SK-N-SH (cell line): ENCODE data around the gene DRD2. TPM values are rescaled to one million over a fixed set of nuclear protein-coding genes. Genes with fewer than 3 reads are reported as not detected.

Experiments used
- CTCF ChIA-PET: fragments of 300-600, 350-600 bp; formaldehyde crosslinking; extraction: SDS; loops from one replicate; lab custom pipeline; 2021; lab: Yijun Ruan, JAX
- POLR2A ChIA-PET: fragments of 350-600 bp; sonication (Branson Sonifier 250); formaldehyde crosslinking; extraction: SDS; loops from one replicate; lab custom pipeline; 2020; ENCODE audit warnings: antibody characterized with exemption, inconsistent platforms; lab: Yijun Ruan, JAX
- DNase-seq: peaks from one replicate; pipeline ENCODE4 v3.0.0; 2012
- H2AFZ ChIP-seq: fragments of 200-600 bp; sonication (generic); 2 replicates; pipeline ENCODE4 v1.8.1; 2016; ENCODE audit warnings: antibody characterized with exemption, mild to moderate bottlenecking, low read depth
- H3F3A ChIP-seq: fragments of 200-600 bp; sonication (generic); replicated peaks from 2 replicates; pipeline ENCODE3; 2016; ENCODE audit warnings: antibody characterized with exemption, mild to moderate bottlenecking; ENCODE audit not compliant: insufficient read depth
- H3K27ac ChIP-seq, 2 experiments: fragments of 200-500 bp in 1 of 2; fragments of 200-600 bp in 1 of 2; sonication (Bioruptor generic) in 1 of 2; sonication (generic), shearing (Covaris generic) in 1 of 2; 2 replicates each; pipeline versions ENCODE4 v1.5.1 to v1.6.1; 2014 to 2016; ENCODE audit warnings: low read depth in 2 of 2, inconsistent platforms in 1 of 2, low read length in 1 of 2, mild to moderate bottlenecking in 1 of 2, mixed read lengths in 1 of 2
- H3K27me3 ChIP-seq: fragments of 200-600 bp; sonication (generic), shearing (Covaris generic); 2 replicates; pipeline ENCODE4 v1.6.1; 2016; ENCODE audit warnings: mixed run types; ENCODE audit not compliant: insufficient read depth
- H3K36me3 ChIP-seq, 2 experiments: fragments of 200-500 bp in 1 of 2; fragments of 200-600 bp in 1 of 2; sonication (Bioruptor generic) in 1 of 2; sonication (generic) in 1 of 2; replicated peaks in 1 of 2; 2 replicates each; pipeline versions ENCODE3 to v1.5.1; 2014 to 2016; ENCODE audit warnings: low read length in 1 of 2, mild to moderate bottlenecking in 1 of 2; ENCODE audit not compliant: insufficient read depth in 2 of 2, control insufficient read depth in 1 of 2
- H3K4me1 ChIP-seq, 2 experiments: fragments of 200-500 bp in 1 of 2; fragments of 200-600 bp in 1 of 2; sonication (Bioruptor generic) in 1 of 2; sonication (generic), shearing (Covaris generic) in 1 of 2; 2 replicates each; pipeline versions ENCODE4 v1.5.1 to v1.6.1; 2014 to 2016; ENCODE audit warnings: low read depth in 1 of 2, low read length in 1 of 2, mixed run types in 1 of 2; ENCODE audit not compliant: insufficient read depth in 2 of 2, control insufficient read depth in 1 of 2
- H3K4me2 ChIP-seq: fragments of 200-600 bp; sonication (generic), shearing (Covaris generic); 2 replicates; pipeline ENCODE4 v1.6.1; 2017; ENCODE audit warnings: mixed run types
- H3K4me3 ChIP-seq, 2 experiments: fragments of 200-500 bp in 1 of 2; fragments of 200-600 bp in 1 of 2; sonication (Bioruptor generic) in 1 of 2; sonication (generic), shearing (Covaris generic) in 1 of 2; 2 replicates each; pipeline versions ENCODE4 v1.5.1 to v1.8.1; 2014 to 2016; ENCODE audit warnings: low read depth in 2 of 2, inconsistent platforms in 1 of 2, low read length in 1 of 2, mild to moderate bottlenecking in 1 of 2, mixed read lengths in 1 of 2, moderate library complexity in 1 of 2
- H3K79me2 ChIP-seq: fragments of 200-600 bp; sonication (generic); 2 replicates; pipeline ENCODE4 v1.8.1; 2017; ENCODE audit warnings: mild to moderate bottlenecking; ENCODE audit not compliant: insufficient read depth
- H3K9ac ChIP-seq: fragments of 200-600 bp; sonication (generic); 2 replicates; pipeline ENCODE4 v1.6.1; 2017; ENCODE audit warnings: mixed run types
- H3K9me2 ChIP-seq: fragments of 200-600 bp; sonication (generic); 2 replicates; pipeline ENCODE4 v1.6.1; 2017; ENCODE audit warnings: mixed run types
- H3K9me3 ChIP-seq: fragments of 200-600 bp; sonication (generic); 2 replicates; pipeline ENCODE4 v1.6.1; 2017; ENCODE audit warnings: mixed run types, mild to moderate bottlenecking, moderate library complexity
- H4K20me1 ChIP-seq: fragments of 200-600 bp; sonication (generic); 2 replicates; pipeline ENCODE4 v1.6.1; 2017; ENCODE audit warnings: mild to moderate bottlenecking, mixed run types; ENCODE audit not compliant: insufficient read depth
- ELF1 ChIP-seq: IDR thresholded peaks from 2 replicates; pipeline ENCODE4 v1.4.0; 2012
- FOXJ3 ChIP-seq: sonication (generic); formaldehyde crosslinking; IDR thresholded peaks from 2 replicates; pipeline ENCODE4 v1.5.1; 2020; ENCODE audit warnings: mild to moderate bottlenecking, missing genetic modification reagents
- JUND ChIP-seq: IDR thresholded peaks from 2 replicates; pipeline ENCODE4 v1.4.0; 2012
- MAX ChIP-seq: IDR thresholded peaks from 2 replicates; pipeline ENCODE4 v1.4.0; 2012; ENCODE audit warnings: low read depth
- MEF2A ChIP-seq: IDR thresholded peaks from 2 replicates; pipeline ENCODE4 v1.4.0; 2012; ENCODE audit warnings: low read depth, borderline replicate concordance
- MXI1 ChIP-seq: IDR thresholded peaks from 2 replicates; pipeline ENCODE4 v1.6.1; 2012; ENCODE audit warnings: mild to moderate bottlenecking, low read depth, low read length, improper control_type of control experiment
- NFIC ChIP-seq: IDR thresholded peaks from 2 replicates; pipeline ENCODE4 v1.4.0; 2012; ENCODE audit warnings: borderline replicate concordance
- NRF1 ChIP-seq: IDR thresholded peaks from 2 replicates; pipeline ENCODE4 v1.6.1; 2012; ENCODE audit warnings: low read depth, mild to moderate bottlenecking, low read length
- POLR2AphosphoS5 ChIP-seq: IDR thresholded peaks from 2 replicates; pipeline ENCODE4 v1.6.1; 2012; ENCODE audit warnings: low read depth, low read length
- RAD21 ChIP-seq: IDR thresholded peaks from 2 replicates; pipeline ENCODE4 v1.6.1; 2012; ENCODE audit warnings: mild to moderate bottlenecking, low read length
- RFX5 ChIP-seq: IDR thresholded peaks from 2 replicates; pipeline ENCODE4 v1.6.1; 2012; ENCODE audit warnings: mild to moderate bottlenecking, improper control_type of control experiment, low read length
- RXRA ChIP-seq: IDR thresholded peaks from 2 replicates; pipeline ENCODE4 v1.4.0; 2012; ENCODE audit warnings: low read depth, mild to moderate bottlenecking, borderline replicate concordance
- TAF1 ChIP-seq: IDR thresholded peaks from 2 replicates; pipeline ENCODE4 v1.6.1; 2012; ENCODE audit warnings: low read depth, mild to moderate bottlenecking, low read length, moderate library complexity, borderline replicate concordance
- TEAD4 ChIP-seq: IDR thresholded peaks from 2 replicates; pipeline ENCODE4 v1.4.0; 2012; ENCODE audit warnings: mild to moderate bottlenecking, borderline replicate concordance; ENCODE audit not compliant: insufficient read depth
- USF1 ChIP-seq: IDR thresholded peaks from 2 replicates; pipeline ENCODE4 v1.4.0; 2012; ENCODE audit warnings: low read depth, borderline replicate concordance
- YY1 ChIP-seq: IDR thresholded peaks from 2 replicates; pipeline ENCODE4 v1.4.0; 2012; ENCODE audit warnings: low read depth, mild to moderate bottlenecking
- ZBTB33 ChIP-seq: IDR thresholded peaks from 2 replicates; pipeline ENCODE4 v1.4.0; 2012; ENCODE audit warnings: low read depth, borderline replicate concordance
- polyA plus RNA-seq, 3 experiments: library from polyadenylated mRNA; depleted of rRNA; stranded (reverse); fragments of >200 nt; gene quantifications; 2 replicates each; pipeline ENCODE4 v1.2.3, GENCODE V29; 2012
- TF ChIP-seq, protein P1 (sequence below): fragments of 150-350 bp; IDR thresholded peaks from 2 replicates; pipeline ENCODE4 v1.6.1; 2017; ENCODE audit warnings: antibody characterized with exemption, low read length, low read depth, borderline replicate concordance
- TF ChIP-seq, protein P2 (sequence below): fragments of 150-350 bp; IDR thresholded peaks from 2 replicates; pipeline ENCODE4 v1.6.1; 2016; ENCODE audit warnings: mild to moderate bottlenecking, low read depth, low read length

Gene DRD2
- polyA plus RNA-seq, 1 of the 3 experiments (the other 2 are of a cell fraction): 0.10 TPM

DNA sequence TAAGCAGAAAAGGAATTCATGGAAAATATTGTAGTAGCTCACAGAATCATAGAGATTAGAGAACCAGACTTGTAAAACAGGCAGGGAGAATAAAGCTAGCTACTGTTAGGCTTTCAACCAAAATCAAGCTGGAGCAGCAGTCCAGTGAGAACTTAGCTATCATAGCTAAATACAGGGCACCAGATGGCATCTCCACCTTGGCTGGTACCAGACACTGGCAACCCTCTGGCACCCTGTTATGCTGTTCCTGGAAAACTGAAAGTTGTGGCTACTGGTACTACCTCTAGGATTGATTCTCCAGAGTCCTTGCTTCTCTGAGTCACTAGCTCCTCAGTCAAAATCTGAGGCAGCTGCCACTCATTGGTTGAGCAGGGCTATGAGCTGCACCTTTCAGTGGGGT is 6.0 kb upstream of the DRD2 start:
- H3K4me1 ChIP-seq: peaks cover 0 to 13% of the 10 kb centered on the region in 2 experiments; a peak in 1 of 4 replicates

More for the DNA sequence above, 6.0 kb upstream of the DRD2 start:
- no peaks in the 10 kb centered on the region for H3K9me3 ChIP-seq
- H3K4me2 ChIP-seq: no peak overlapping the region
- H2AFZ ChIP-seq: no peak overlapping the region
- H4K20me1 ChIP-seq: no peaks in the 10 kb centered on the region
- no peaks in the 10 kb centered on the region for H3K9me2 ChIP-seq
- no peaks in the 10 kb centered on the region for H3F3A ChIP-seq
- TF ChIP-seq NRF1 (no peak), ZBTB33 (no peak), TAF1 (no peak), MEF2A (no peak), MAX (no peak), ELF1 (no peak), RAD21 (no peak), MXI1 (no peak), RFX5 (no peak), RXRA (no peak), FOXJ3 (CRISPR knock-in tag) (no peak), USF1 (no peak), TEAD4 (no peak), JUND (no peak), POLR2AphosphoS5 (no peak), NFIC (no peak), YY1 (no peak)
- TF ChIP-seq, protein P1, sequence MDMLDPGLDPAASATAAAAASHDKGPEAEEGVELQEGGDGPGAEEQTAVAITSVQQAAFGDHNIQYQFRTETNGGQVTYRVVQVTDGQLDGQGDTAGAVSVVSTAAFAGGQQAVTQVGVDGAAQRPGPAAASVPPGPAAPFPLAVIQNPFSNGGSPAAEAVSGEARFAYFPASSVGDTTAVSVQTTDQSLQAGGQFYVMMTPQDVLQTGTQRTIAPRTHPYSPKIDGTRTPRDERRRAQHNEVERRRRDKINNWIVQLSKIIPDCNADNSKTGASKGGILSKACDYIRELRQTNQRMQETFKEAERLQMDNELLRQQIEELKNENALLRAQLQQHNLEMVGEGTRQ: no peak
- TF ChIP-seq, protein P2, sequence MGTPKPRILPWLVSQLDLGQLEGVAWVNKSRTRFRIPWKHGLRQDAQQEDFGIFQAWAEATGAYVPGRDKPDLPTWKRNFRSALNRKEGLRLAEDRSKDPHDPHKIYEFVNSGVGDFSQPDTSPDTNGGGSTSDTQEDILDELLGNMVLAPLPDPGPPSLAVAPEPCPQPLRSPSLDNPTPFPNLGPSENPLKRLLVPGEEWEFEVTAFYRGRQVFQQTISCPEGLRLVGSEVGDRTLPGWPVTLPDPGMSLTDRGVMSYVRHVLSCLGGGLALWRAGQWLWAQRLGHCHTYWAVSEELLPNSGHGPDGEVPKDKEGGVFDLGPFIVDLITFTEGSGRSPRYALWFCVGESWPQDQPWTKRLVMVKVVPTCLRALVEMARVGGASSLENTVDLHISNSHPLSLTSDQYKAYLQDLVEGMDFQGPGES: no peak
- TF ChIP-seq, all 33 proteins: peak for 0
- ChIA-PET CTCF (interaction anchor here (1.4 kb wide), 1 partner anchor 175 kb away, joined by 4 read pairs; no protein-coding TSS in a partner anchor), POLR2A (no interaction called here)
- no peaks in the 10 kb centered on the region for H3K79me2 ChIP-seq
- no peak overlapping the region for H3K4me3 ChIP-seq
- no peak overlapping the region for H3K27ac ChIP-seq
- DNase-seq: no peak
- H3K27me3 ChIP-seq: peaks cover 5% of the 10 kb centered on the region; the same call in 1 of the 2 replicates
- no peaks in the 10 kb centered on the region for H3K36me3 ChIP-seq
- H3K9ac ChIP-seq: no peak overlapping the region
